IMR-90 (cell line): ENCODE results near the gene BMP7. TPM values are rescaled to one million over a fixed set of nuclear protein-coding genes. Genes with fewer than 3 reads are reported as not detected.

ENCODE experiments used
- ATAC-seq: fragments of 200-7000 bp; cut with Tn5 transposase; 2 replicates; pipeline ENCODE4 v1.9.1; 2020; ENCODE audit warnings: low read depth, mild to moderate bottlenecking, moderate library complexity
- BruUV-seq: library from RNA; stranded (reverse); fragments of 400-500 nt; replicated peaks from 2 replicates; lab custom pipeline; 2021; lab: Mats Ljungman, UMichigan
- CTCF ChIA-PET: fragments of 300-600 bp; formaldehyde crosslinking; extraction: SDS; loops from one replicate; lab custom pipeline; 2021; ENCODE audit warnings: antibody characterized with exemption; lab: Yijun Ruan, JAX
- POLR2A ChIA-PET: fragments of 300-600 bp; sonication (Branson Sonifier 250); formaldehyde crosslinking; loops from one replicate; lab custom pipeline; 2022; ENCODE audit warnings: antibody characterized with exemption; ENCODE audit not compliant: unreplicated experiment; lab: Charles Lee
- DNase-seq: peaks from one replicate; pipeline ENCODE4 v3.0.0; 2013
- H2AFZ ChIP-seq: replicated peaks from 2 replicates; pipeline ENCODE3; 2013; ENCODE audit warnings: low read length, mild to moderate bottlenecking; ENCODE audit not compliant: poor library complexity
- H2AK5ac ChIP-seq: 2 replicates; pipeline ENCODE4 v1.6.1; 2013; ENCODE audit warnings: low read depth, low read length, inconsistent platforms
- H2AK9ac ChIP-seq: replicated peaks from 2 replicates; pipeline ENCODE3; 2013; ENCODE audit warnings: mild to moderate bottlenecking, low read depth, low read length, moderate library complexity; ENCODE audit not compliant: poor library complexity
- H2BK120ac ChIP-seq: 2 replicates; pipeline ENCODE4 v1.6.1; 2013; ENCODE audit warnings: low read depth, low read length, inconsistent platforms
- H2BK15ac ChIP-seq: 3 replicates; pipeline ENCODE4 v1.6.1; 2013; ENCODE audit warnings: low read depth, low read length, inconsistent platforms
- H2BK20ac ChIP-seq: 2 replicates; pipeline ENCODE4 v1.6.1; 2013; ENCODE audit warnings: low read depth, mild to moderate bottlenecking, inconsistent platforms, low read length, moderate library complexity
- H2BK5ac ChIP-seq: 2 replicates; pipeline ENCODE4 v1.6.1; 2013; ENCODE audit warnings: mild to moderate bottlenecking, low read depth, low read length, inconsistent platforms; ENCODE audit not compliant: poor library complexity, severe bottlenecking
- H3K14ac ChIP-seq: replicated peaks from 2 replicates; pipeline ENCODE4 v1.6.1; 2013; ENCODE audit warnings: low read depth, low read length, inconsistent platforms
- H3K18ac ChIP-seq: 2 replicates; pipeline ENCODE4 v1.6.1; 2013; ENCODE audit warnings: low read depth, low read length, control low read depth
- H3K23ac ChIP-seq: 2 replicates; pipeline ENCODE4 v1.6.1; 2013; ENCODE audit warnings: low read depth, low read length, inconsistent platforms
- H3K27ac ChIP-seq: 2 replicates; pipeline ENCODE4 v1.5.1; 2013; ENCODE audit warnings: mild to moderate bottlenecking, control low read depth, low read length; ENCODE audit not compliant: insufficient read depth
- H3K27me3 ChIP-seq: 2 replicates; pipeline ENCODE4 v1.6.1; 2013; ENCODE audit warnings: low read length; ENCODE audit not compliant: control insufficient read depth, insufficient read depth
- H3K36me3 ChIP-seq: 2 replicates; pipeline ENCODE4 v1.6.1; 2013; ENCODE audit warnings: low read length, mixed read lengths; ENCODE audit not compliant: control insufficient read depth, insufficient read depth
- H3K4ac ChIP-seq: 2 replicates; pipeline ENCODE4 v1.6.1; 2013; ENCODE audit warnings: low read depth, low read length, inconsistent platforms
- H3K4me1 ChIP-seq: 2 replicates; pipeline ENCODE4 v1.6.1; 2013; ENCODE audit warnings: low read length, mixed read lengths; ENCODE audit not compliant: control insufficient read depth, insufficient read depth
- H3K4me2 ChIP-seq: 2 replicates; pipeline ENCODE4 v1.6.1; 2013; ENCODE audit warnings: low read depth, mild to moderate bottlenecking, control low read depth, low read length, moderate library complexity
- H3K4me3 ChIP-seq: 2 replicates; pipeline ENCODE4 v1.5.1; 2013; ENCODE audit warnings: low read depth, mild to moderate bottlenecking, control low read depth, low read length, moderate library complexity; ENCODE audit not compliant: insufficient read depth
- H3K56ac ChIP-seq: 2 replicates; pipeline ENCODE4 v1.6.1; 2013; ENCODE audit warnings: low read length, inconsistent platforms; ENCODE audit not compliant: insufficient read depth; ENCODE audit errors: extremely low read depth
- H3K79me1 ChIP-seq, 2 experiments: 2 replicates each; pipeline ENCODE4 v1.6.1; 2013; ENCODE audit warnings: low read length in 2 of 2, inconsistent platforms in 1 of 2, low read depth in 1 of 2
- H3K9ac ChIP-seq: 2 replicates; pipeline ENCODE4 v1.6.1; 2013; ENCODE audit warnings: low read depth, low read length, control low read depth
- H3K9me1 ChIP-seq: 2 replicates; pipeline ENCODE4 v1.6.1; 2013; ENCODE audit warnings: low read length, inconsistent platforms; ENCODE audit not compliant: insufficient read depth
- H3K9me3 ChIP-seq: 2 replicates; pipeline ENCODE4 v1.6.1; 2013; ENCODE audit warnings: low read length; ENCODE audit not compliant: control insufficient read depth, insufficient read depth
- H4K20me1 ChIP-seq: 2 replicates; pipeline ENCODE4 v1.6.1; 2013; ENCODE audit warnings: low read length, inconsistent platforms; ENCODE audit not compliant: insufficient read depth
- H4K5ac ChIP-seq: 2 replicates; pipeline ENCODE4 v1.6.1; 2013; ENCODE audit warnings: mild to moderate bottlenecking, low read depth, low read length, control low read depth
- H4K8ac ChIP-seq, 2 experiments: 2 replicates each; pipeline ENCODE4 v1.6.1; 2013; ENCODE audit warnings: low read depth in 2 of 2, low read length in 2 of 2, control low read depth in 1 of 2, inconsistent platforms in 1 of 2
- H4K91ac ChIP-seq: 2 replicates; pipeline ENCODE4 v1.6.1; 2013; ENCODE audit warnings: low read depth, low read length, inconsistent platforms; ENCODE audit not compliant: insufficient read depth
- CEBPB ChIP-seq: IDR thresholded peaks from 2 replicates; pipeline ENCODE4 v1.6.1; 2012; ENCODE audit warnings: low read depth, low read length, improper control_type of control experiment
- RCOR1 ChIP-seq: IDR thresholded peaks from 2 replicates; pipeline ENCODE4 v1.6.1; 2012; ENCODE audit warnings: mild to moderate bottlenecking, low read length, improper control_type of control experiment; ENCODE audit not compliant: insufficient replicate concordance
- WGBS, 2 experiments: methylation state at CpG; one replicate each; pipeline versions ENCODE4 v1.1.5 to v1.1.7; 2013; ENCODE audit warnings: missing lambda C conversion rate in 2 of 2; ENCODE audit not compliant: insufficient read length in 1 of 2; ENCODE audit errors: extremely low coverage in 2 of 2; 5-methylcytosine and 5-hydroxymethylcytosine counted together
- dilution Hi-C: fragments of 300-500 bp; cut with HindIII; formaldehyde crosslinking; loops from one replicate; pipeline ENCODE4 v1.14.3; 2018; ENCODE audit warnings: low sequenced_read_pairs; ENCODE audit not compliant: unreplicated experiment
- in situ Hi-C: fragments of 300-500 bp; cut with MboI; formaldehyde crosslinking; loops from 3 replicates; pipeline ENCODE4 v1.14.3; 2019; ENCODE audit warnings: low sequenced_read_pairs, inconsistent platforms, mixed read lengths
- intact Hi-C: fragments of 100-400 bp; cut with micrococcal nuclease; formaldehyde crosslinking; loops from 2 replicates; pipeline ENCODE4 v1.10.0; 2022
- polyA plus RNA-seq, 3 experiments: library from polyadenylated mRNA; depleted of rRNA; stranded (reverse); fragments of >200 nt; gene quantifications; 2 replicates each; pipeline ENCODE4 v1.2.3, GENCODE V29; 2012; ENCODE audit warnings: low replicate concordance in 1 of 3
- total RNA-seq: library from RNA; depleted of rRNA; stranded (reverse); fragments of >200 nt; gene quantifications from 2 replicates; pipeline ENCODE4 v1.2.3, GENCODE V29; 2012

BMP7 gene
- total and polyA plus RNA-seq, 2 of the 4 experiments (the other 2 are of a cell fraction): not detected

- intact Hi-C loops: no loop called here
- no peak overlapping the region for H2BK120ac ChIP-seq
Measured at GRCh38 chr20:57175397-57176010, 90.9 kb downstream of the BMP7 start.

More at GRCh38 chr20:57175397-57176010, 90.9 kb downstream of the BMP7 start:
- Histone ChIP-seq H2BK5ac (no peak overlapping the region), H3K27me3 (no peaks in the 10 kb centered on the region), H3K4me3 (no peak overlapping the region), H3K23ac (no peak overlapping the region), H4K20me1 (no peaks in the 10 kb centered on the region), H3K36me3 (no peaks in the 10 kb centered on the region), H3K56ac (no peak overlapping the region), H3K79me1 (no peaks in the 10 kb centered on the region), H2AK5ac (no peak overlapping the region), H3K27ac (no peak overlapping the region), H3K9me3 (peaks cover 36% of the 10 kb centered on the region), H3K18ac (no peak overlapping the region), H3K9me1 (no peaks in the 10 kb centered on the region), H2BK20ac (no peak overlapping the region), H3K9ac (no peak overlapping the region), H2AFZ (no peak overlapping the region), H3K4ac (no peak overlapping the region), H3K4me1 (no peaks in the 10 kb centered on the region), H2BK15ac (no peak overlapping the region), H3K4me2 (no peak overlapping the region), H2AK9ac (no peak overlapping the region), H4K8ac (no peak overlapping the region), H4K91ac (no peak overlapping the region), H4K5ac (no peak overlapping the region), H3K14ac (no peak overlapping the region)
- CTCF ChIA-PET: no interaction called here
- DNase-seq: no peak
- POLR2A ChIA-PET: no interaction called here
- WGBS, 2 experiments: no CpG with 5 or more reads among the region's 8 CpGs
- TF ChIP-seq CEBPB (no peak), RCOR1 (no peak)
- BruUV-seq: no TSS peak
- in situ Hi-C loops: no loop called here
- ATAC-seq: no peak
- dilution Hi-C loops: no loop called here
